Uterus (tissue), 4 donors: Measurements from ENCODE around the gene TRIM14. TPM values are rescaled to one million over a fixed set of nuclear protein-coding genes. Genes with fewer than 3 reads are reported as not detected.

Experiments used
- DNase-seq, 2 donors: peaks; one replicate each; pipeline ENCODE4 v3.0.0-alpha.2; 2019 to 2020
- H3K27ac ChIP-seq, 2 donors: fragments of 200-600 bp; sonication (generic); 1 replicate in 1 of 2; 2 replicates in 1 of 2; pipeline ENCODE4 v1.5.1; 2016 to 2018
- H3K27me3 ChIP-seq, 2 donors: fragments of 200-600 bp; sonication (generic); one replicate each; pipeline ENCODE4 v1.5.1; 2018 to 2019; ENCODE audit warnings: control low read depth in 1 of 2
- H3K36me3 ChIP-seq, 2 donors: fragments of 200-600 bp; sonication (generic); one replicate each; pipeline ENCODE4 v1.5.1; 2019; ENCODE audit warnings: control low read depth in 1 of 2
- H3K4me1 ChIP-seq, 2 donors: fragments of 200-600 bp; sonication (generic); one replicate each; pipeline ENCODE4 v1.5.1; 2018 to 2019; ENCODE audit warnings: control low read depth in 1 of 2
- H3K4me3 ChIP-seq, 2 donors: fragments of 200-600 bp; sonication (generic); 1 replicate in 1 of 2; 2 replicates in 1 of 2; pipeline ENCODE4 v1.5.1; 2018 to 2019; ENCODE audit warnings: mild to moderate bottlenecking in 1 of 2
- H3K9me3 ChIP-seq, 2 donors: fragments of 200-600 bp; sonication (generic); one replicate each; pipeline ENCODE4 v1.5.1; 2019; ENCODE audit warnings: control low read depth in 1 of 2
- CTCF ChIP-seq, 4 experiments: fragments of 200-600 bp in 2 of 4; fragments of 450-650 bp in 2 of 4; sonication (generic) in 2 of 4; IDR thresholded peaks; one replicate each; pipeline ENCODE4 v1.5.1; 2016 to 2019; ENCODE audit warnings: antibody characterized with exemption in 4 of 4, mild to moderate bottlenecking in 2 of 4, moderate library complexity in 1 of 4
- POLR2A ChIP-seq, 2 donors: fragments of 450-650 bp; IDR thresholded peaks; one replicate each; pipeline ENCODE4 v1.6.1; 2016; ENCODE audit warnings: antibody characterized with exemption in 2 of 2, mild to moderate bottlenecking in 1 of 2, moderate library complexity in 1 of 2
- intact Hi-C: fragments of 100-400 bp; cut with DNase I; formaldehyde crosslinking; loops from one replicate; pipeline ENCODE4 v1.15.1; 2023; ENCODE audit warnings: low total_unique reads
- total RNA-seq, 4 donors: library from RNA; depleted of rRNA in 3 of 4; stranded (reverse); fragments of >200 nt in 3 of 4; gene quantifications; one replicate each; pipeline versions ENCODE4 v1.1.0 to v1.2.4, GENCODE V29; 2014 to 2023
- donor health status: DM: yes; HTN: yes; CAD: no.

Gene TRIM14
- 10 to 100 TPM in 2 of 4 donors, 1 to 10 TPM in 2; 1.5 to 17.7 (median 10.9) TPM for total RNA-seq

GRCh38 chr9:98118640-98119601 is at the start of gene TRIM14:
TSS of gene TRIM14 (minus strand) at chr9:98119222. CDS start at chr9:98119188, 34 bp downstream.
- TF ChIP-seq CTCF (IDR thresholded peaks at IDR 0.05) (peak in 1 of 4 experiments; percentile 9), POLR2A (IDR thresholded peaks at IDR 0.05) (no peak)
- Histone ChIP-seq H3K36me3 (no peaks in the 10 kb centered on the region), H3K27me3 (no peaks in the 10 kb centered on the region), H3K4me3 (peak within 1 kb of the TSS; percentile 45 to 63), H3K4me1 (no peaks in the 10 kb centered on the region), H3K9me3 (no peaks in the 10 kb centered on the region), H3K27ac (peak within 1 kb of the TSS; percentile 47 to 57)
- DNase-seq: peak; percentile 30 to 54
- intact Hi-C loops: no loop called here

- Histone ChIP-seq H3K27ac (no peak overlapping the region), H3K4me3 (no peak overlapping the region), H3K9me3 (no peaks in the 10 kb centered on the region), H3K36me3 (no peaks in the 10 kb centered on the region), H3K27me3 (no peaks in the 10 kb centered on the region), H3K4me1 (no peaks in the 10 kb centered on the region)
- intact Hi-C loops: no loop called here
- no peak for TF ChIP-seq CTCF (IDR thresholded peaks at IDR 0.05)
- no peak for TF ChIP-seq POLR2A (IDR thresholded peaks at IDR 0.05)
- DNase-seq: no peak
Observed at GRCh38 chr9:98168153-98168780, 49.2 kb upstream of the TRIM14 start.

GRCh38 chr9:98164912-98165311 is 45.9 kb upstream of the TRIM14 start:
- Histone ChIP-seq H3K36me3 (no peaks in the 10 kb centered on the region), H3K4me3 (no peak overlapping the region), H3K27me3 (no peaks in the 10 kb centered on the region), H3K27ac (no peak overlapping the region), H3K4me1 (no peaks in the 10 kb centered on the region), H3K9me3 (no peaks in the 10 kb centered on the region)
- DNase-seq: no peak
- TF ChIP-seq CTCF (IDR thresholded peaks at IDR 0.05) (no peak), POLR2A (IDR thresholded peaks at IDR 0.05) (no peak)
- intact Hi-C loops: no loop called here

- no peaks in the 10 kb centered on the region for H3K36me3 ChIP-seq
- no peak for DNase-seq
- TF ChIP-seq POLR2A (IDR thresholded peaks at IDR 0.05) (no peak), CTCF (IDR thresholded peaks at IDR 0.05) (no peak)
- intact Hi-C loops: no loop called here
- H3K27ac ChIP-seq: no peak overlapping the region
- H3K27me3 ChIP-seq: no peaks in the 10 kb centered on the region
- H3K9me3 ChIP-seq: no peaks in the 10 kb centered on the region
- H3K4me3 ChIP-seq: no peak overlapping the region
- H3K4me1 ChIP-seq: no peaks in the 10 kb centered on the region
Observed at GRCh38 chr9:98162613-98163012, 43.6 kb upstream of the TRIM14 start.

- no peaks in the 10 kb centered on the region for H3K27me3 ChIP-seq
- intact Hi-C loops: no loop called here
- no peak overlapping the region for H3K27ac ChIP-seq
- H3K4me3 ChIP-seq: no peak overlapping the region
- H3K36me3 ChIP-seq: no peaks in the 10 kb centered on the region
- DNase-seq: no peak
- H3K4me1 ChIP-seq: no peaks in the 10 kb centered on the region
- TF ChIP-seq CTCF (IDR thresholded peaks at IDR 0.05): no peak
- TF ChIP-seq POLR2A (IDR thresholded peaks at IDR 0.05): no peak
- no peaks in the 10 kb centered on the region for H3K9me3 ChIP-seq
Observed at GRCh38 chr9:98161851-98162250, 42.8 kb upstream of the TRIM14 start.
